Measurements from ENCODE around the gene EGF.

Gene EGF

DNA sequence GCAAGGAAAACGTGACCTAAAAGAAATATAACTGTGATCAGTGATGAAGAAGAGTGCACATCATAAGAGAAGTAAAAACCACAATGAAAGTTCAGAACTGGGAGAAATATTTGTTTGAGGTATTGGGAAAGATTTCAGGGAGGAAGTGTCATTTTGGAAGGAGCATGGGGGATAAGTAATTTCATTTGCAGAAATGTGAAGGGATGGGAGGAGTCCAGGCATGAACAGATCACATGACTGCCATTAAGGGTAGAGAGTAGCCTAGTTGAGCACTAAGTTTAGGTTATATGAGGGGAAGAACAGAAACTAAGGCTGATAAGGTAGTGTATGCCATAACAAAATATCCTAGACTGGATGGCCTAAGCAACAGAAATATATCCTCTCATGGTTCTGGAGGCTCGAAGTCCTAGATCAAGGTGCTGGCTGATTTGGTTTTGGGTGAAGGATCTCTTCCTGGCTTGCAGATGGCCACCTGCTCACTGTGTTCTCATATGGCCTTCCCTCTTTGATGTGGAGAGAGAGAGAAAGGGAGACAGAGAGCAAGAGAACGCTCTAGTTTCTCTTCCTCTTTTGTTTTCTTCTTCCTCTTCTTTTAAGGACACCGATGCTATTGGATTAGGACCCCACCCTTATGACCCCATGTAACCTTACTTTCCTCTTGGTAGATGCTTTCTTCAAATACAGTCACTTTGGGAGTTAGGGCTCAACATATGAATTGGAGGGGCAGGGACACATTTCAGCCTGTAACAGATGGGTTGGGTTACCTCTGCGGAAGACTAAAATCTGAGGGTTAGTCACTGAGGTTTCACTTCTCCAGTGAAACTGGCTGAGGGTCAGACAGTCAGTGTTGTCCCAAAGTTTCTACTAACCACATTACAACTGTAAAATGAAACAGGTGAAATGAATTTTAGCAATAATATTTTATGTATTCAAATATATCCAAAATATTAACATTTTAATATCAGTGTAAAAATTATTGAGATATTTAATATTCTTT is 77.9 kb downstream of the EGF start:
- no peak for DNase-seq (ENCODE audit: low read depth in 3 of 3, low spot score in 1 of 3)

DNA sequence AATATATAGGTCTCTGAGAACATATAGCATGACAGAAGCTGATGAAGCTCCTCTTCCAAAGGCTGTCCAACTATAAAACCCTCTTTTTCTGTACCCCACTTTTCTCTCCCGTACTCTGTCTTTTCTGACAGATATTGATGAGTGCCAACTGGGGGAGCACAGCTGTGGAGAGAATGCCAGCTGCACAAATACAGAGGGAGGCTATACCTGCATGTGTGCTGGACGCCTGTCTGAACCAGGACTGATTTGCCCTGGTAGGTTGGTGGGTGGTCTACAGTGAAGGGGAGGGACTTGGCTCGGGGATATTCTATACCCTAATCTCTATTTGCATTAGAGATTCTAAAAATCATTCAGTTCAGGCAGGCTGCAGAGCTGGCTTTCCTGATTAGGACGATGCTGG is 80.4 kb downstream of the EGF start:
- no peak for DNase-seq (ENCODE audit: low read depth in 3 of 3, low spot score in 1 of 3)

DNA sequence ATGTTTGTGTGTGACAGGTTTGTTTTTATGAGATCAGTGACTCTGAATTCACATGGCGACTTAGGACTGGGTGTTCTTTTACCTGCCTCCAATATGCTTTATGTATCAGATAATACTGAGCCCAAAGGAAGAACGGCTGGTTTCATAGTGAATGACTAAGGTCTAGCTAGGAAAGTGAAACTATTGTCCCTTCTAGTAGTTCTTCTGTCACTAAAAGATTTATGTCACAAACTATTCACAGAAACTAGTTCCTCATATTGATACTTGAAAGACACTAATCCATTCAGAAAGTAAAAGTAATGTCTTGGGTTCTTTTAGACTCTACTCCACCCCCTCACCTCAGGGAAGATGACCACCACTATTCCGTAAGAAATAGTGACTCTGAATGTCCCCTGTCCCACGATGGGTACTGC is 81.7 kb downstream of the EGF start:
- no peak for DNase-seq (ENCODE audit: low read depth in 3 of 3, low spot score in 1 of 3)

DNA sequence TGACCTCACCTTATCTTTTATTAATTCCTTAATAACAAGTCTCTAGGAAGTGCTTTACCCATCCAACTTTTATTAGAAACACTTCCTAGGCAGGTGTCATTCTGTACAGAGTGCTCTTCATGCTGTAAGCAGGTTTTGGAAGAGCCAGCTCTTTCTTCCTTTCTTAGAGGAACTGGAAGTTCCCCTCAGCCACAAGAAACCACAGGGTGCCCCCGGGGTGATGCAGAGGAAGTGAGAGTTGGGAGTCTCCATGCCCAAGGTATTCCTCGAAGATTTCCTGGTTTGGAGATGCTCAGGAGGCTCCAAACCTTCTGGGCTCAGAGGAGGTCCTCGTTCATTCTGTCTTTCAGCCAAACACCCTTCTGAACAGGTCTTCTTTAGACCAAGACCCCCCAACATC is 83.8 kb downstream of the EGF start:
- no peak for DNase-seq (ENCODE audit: low read depth in 3 of 3, low spot score in 1 of 3)

DNA sequence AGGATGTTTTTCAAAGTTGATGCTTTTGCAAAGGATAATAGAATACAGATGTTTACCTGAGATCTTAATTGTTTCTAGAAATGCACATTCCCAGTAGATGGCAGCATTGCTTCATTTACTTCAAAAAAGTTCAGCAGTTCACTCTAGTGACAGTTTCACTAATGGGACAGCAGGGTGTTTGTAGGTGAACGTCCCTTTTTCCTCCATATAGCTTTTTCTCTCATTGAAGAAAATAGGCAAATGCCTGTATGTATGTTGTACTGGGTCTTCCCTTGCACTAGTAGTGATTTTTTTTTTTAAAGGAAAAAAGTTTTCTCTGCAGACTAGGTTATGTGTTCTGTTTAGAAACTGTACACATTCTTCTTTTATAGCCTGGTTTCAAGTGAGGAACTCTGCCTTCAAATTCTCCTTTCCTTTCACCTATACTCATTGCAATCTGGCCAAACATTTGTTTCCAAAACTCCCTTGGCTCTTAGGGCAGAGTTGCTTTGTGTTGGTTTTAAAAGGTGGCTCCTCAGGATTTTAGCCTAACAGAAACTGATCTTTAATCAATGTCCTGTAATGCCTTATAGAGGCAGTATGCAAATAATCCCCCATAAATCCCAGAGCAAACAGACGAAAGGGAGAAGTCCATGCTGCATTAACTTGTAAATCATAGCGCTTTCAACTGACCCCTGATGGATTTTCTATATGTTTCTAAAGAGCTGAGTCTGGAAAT is 86.3 kb downstream of the EGF start:
- no peak for DNase-seq (ENCODE audit: low read depth in 3 of 3, low spot score in 1 of 3)

DNA sequence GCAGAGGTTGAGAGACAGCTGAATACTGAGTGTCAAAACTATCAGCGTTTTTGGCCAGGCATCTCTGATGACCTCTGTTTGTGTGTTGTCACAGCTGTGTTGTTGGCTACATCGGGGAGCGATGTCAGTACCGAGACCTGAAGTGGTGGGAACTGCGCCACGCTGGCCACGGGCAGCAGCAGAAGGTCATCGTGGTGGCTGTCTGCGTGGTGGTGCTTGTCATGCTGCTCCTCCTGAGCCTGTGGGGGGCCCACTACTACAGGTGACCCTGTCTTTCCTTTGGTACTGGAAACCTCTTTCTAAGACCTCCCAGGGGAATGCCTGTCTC is 86.9 kb downstream of the EGF start:
- no peak for DNase-seq (ENCODE audit: low read depth in 3 of 3, low spot score in 1 of 3)

DNA sequence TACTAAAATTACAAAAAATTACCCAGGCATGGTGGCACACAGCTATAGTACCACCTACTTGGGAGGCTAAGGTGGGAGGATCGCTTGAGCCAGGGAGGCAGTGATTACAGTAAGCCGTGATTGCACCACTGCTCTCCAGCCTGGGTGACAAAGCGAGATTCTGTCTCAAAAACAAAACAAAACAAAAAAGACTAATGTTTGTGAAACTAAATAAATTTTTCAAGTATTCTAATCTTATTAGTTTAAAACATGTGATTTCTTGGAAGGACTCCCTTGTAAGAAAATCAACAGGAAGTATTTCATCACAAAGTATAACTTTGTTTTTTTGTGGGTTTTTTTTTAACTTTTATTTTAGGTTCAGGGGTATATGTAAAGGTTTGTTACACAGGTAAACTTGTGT is 89.6 kb downstream of the EGF start:
- DNase-seq (ENCODE audit: low read depth in 3 of 3, low spot score in 1 of 3): no peak

DNA sequence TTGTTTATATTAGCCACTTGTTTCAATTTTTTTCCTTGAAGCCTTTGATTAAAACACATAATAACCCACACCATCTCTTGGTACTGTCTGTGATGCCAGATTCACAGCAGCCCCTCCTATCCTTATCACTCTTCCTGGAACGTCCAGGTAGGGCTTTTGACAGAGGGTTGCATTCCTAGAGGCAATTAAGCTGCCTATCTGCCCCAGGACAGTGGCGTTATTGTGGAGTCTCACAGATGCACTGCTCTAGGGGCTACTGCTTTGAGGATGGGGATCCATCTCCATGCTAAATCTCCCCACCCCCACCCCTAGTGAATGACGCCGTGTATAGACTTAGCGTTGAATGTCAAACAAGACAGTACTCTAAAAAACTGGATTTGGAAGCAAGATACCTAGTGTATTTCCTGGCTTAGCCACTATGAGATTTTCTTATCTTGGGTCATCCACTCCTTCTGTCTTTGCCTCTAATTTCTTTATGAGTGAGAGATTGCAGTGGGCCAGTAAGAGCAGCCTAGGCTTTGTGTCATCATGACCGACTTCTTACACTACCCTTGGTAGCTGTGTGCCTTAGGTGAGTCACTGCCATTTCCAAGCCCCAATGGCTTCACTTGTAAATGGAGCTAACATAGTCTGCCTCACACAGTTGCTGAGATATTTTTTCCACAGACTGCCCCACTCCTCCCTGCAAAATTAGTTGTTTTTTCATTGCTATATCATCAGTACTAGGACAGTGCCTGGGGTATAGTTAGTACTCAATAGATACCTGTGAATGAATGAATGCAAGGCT is 90.9 kb downstream of the EGF start:
- no peak for DNase-seq (ENCODE audit: low read depth in 3 of 3, low spot score in 1 of 3)

DNA sequence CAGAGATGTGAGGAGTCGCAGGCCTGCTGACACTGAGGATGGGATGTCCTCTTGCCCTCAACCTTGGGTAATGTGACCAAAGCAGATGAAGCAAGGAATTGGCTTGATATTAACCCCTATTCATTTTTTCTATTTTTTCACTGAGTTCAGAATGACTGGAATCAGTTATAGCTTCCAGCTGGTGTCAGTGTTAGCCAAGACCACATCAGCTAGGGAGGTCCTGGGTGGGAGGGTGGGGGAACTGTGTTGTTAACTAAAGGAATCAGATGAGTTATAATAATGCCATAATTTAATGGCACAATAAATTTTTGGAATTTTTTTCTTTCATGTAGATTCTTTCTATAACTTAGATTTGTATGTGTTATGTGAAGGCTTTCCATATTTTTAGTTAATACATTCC is 91.9 kb downstream of the EGF start:
- DNase-seq (ENCODE audit: low read depth in 3 of 3, low spot score in 1 of 3): no peak

DNA sequence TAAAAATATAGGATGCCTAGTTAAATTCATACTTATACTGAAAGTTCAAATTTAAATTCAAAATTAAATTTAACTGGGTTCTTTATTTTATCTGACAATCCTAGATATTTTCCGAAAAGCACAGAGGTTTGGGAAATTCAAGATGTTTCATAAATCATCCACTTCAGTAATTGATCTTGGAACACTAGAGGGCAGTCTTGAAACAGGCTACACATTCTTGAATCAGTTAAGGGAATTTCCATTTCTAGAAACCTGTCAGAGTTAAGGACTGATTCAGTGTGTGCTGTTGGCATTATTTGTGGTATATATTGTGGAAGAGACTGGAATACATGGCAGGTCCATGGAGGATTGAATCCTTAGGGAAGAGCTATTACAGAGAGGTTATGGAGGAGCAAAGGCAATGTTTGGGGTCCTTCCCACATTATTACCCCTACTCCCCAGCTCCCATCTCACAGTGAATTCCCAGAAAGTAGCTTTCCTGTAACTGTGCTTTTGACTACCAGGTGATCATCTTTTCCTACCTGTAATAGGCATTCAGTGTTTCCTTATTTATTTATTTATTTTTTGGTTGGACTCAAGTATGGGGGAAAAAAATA is 92.9 kb downstream of the EGF start:
- DNase-seq (ENCODE audit: low read depth in 3 of 3, low spot score in 1 of 3): no peak

DNA sequence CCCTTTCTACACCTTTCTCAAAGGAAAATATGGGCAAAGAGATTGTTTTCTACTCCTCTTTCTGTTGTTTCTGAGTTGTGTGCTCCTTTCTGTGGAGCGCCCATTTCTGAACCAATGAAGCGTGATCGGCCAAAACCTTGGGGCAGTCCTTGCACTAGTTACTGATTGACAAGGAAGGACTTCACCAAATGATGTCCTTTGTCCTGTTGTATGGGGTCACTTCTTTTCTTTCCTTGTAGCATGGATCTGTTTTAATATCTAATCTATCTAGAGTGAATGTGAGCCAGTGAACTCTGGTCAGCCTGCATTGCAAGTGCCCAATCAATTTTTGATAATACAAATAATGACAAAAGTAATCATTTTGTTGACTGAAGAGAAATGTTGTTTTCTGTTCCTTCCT is 94.5 kb downstream of the EGF start:
- DNase-seq (ENCODE audit: low read depth in 3 of 3, low spot score in 1 of 3): no peak

DNA sequence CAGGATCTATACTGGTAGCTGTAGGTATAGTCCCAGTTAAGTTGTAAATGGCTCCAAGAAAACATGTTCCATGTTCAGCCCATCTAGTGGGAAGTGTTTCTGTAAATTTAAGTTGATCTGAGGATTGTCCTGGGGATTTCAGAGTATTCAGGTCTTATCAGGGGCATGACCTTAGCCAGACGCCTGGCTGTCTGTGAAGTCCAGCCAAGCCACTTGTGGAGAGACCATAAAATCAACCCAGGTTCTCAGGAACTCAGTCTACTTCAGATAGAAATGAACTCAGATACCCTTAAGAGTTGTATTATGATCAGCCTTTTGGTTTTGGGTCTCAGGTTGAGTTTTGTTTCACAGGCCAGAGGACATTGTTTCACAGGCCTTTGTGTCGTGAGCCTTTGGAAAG is 95.9 kb downstream of the EGF start:
- no peak for DNase-seq (ENCODE audit: low read depth in 3 of 3, low spot score in 1 of 3)

DNA sequence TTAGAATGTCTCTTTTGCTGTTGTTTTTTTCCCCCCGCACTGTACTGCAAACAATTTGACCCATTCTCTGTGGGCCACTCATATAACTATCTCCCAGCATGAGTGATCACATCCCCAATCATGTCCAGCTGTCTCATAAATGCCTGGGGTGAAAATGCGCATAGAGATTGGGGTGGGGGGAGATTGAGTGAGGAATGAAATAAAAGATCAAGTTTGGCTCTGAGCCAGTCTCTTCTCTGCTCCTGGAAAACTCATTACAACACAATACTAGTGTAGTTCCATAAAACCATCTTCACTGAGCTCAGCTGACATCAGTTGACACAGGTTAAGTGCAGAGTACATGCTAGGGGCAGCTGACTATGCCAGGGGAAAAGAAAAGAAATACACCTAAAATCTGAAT is 96.9 kb downstream of the EGF start:
- no peak for DNase-seq (ENCODE audit: low read depth in 3 of 3, low spot score in 1 of 3)

DNA sequence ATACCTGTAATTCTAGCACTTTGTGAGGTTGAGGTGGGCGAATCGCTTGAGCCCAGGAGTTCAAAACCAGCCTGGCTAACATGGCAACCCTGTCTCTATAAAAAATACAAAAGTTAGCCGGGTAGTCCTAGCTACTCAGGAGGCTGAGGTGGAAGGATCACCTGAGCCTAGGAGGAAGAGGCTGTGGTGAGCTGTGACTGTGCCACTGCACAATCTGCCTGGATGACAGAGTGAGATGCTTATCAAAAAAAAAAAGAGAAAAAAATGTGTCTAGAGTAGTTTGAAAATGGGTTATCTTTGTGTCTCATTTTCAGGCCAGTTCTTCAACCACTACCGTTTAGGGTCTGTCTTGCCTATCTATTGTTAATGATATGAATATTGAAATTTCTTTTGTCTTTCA is 98.1 kb downstream of the EGF start:
- no peak for DNase-seq (ENCODE audit: low read depth in 3 of 3, low spot score in 1 of 3)

DNA sequence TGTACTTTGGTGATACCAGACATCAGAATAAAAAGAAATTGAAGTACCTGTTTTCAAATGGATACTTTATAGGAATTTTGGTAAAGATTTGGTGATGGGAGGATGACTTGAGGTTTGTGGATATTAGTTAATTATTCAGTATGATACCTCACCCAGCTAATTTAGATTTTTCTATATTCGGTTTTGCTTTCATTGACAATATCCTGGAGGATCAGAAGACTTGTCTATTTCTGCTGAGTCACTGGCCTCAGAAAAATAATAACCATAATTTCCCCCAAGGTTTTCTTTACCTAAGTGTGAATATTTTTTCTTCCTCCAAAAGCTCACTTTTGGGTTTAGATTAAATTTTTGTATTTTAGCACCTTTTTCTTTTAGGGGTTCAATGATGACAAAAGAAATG is 100.2 kb downstream of the EGF start:
- DNase-seq (ENCODE audit: low read depth in 3 of 3, low spot score in 1 of 3): no peak

DNA sequence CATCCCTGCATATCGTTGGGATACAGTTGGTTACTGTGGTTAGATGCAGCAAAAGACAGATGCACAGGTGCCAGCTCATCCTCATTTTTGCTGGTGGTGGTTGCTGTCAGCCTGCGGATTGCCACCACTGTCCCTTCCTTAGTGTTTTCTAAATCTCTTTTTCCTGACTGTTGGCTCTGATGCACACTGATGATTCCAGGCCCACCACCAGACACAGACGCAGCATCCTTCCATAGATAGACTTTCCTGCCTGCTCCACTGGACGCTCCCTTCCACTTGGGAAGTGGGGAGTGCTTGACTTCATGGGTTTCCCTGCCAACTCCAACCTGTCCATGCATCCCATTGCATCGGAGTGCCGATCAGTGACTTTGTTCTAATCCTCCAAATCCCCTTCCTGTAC is 101.5 kb downstream of the EGF start:
- no peak for DNase-seq (ENCODE audit: low read depth in 3 of 3, low spot score in 1 of 3)

DNA sequence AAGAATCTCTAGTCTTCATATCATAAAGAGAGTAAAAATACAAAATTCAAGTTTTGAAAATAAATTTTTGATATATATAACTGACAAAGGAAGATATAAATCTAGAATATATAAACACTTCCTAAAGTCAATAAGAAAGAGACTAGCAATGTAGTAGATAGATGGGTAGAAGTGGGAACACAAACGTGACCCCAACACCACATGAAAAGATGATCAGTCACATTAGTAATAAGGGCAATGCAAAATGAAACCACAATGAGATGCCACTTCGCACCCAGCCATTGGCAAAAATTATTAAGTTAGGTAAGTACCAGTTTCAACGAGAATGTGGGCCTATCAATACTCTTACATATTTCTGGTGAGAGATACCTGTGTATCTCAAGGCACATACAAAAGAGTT is 106.5 kb downstream of the EGF start:
- no peak for DNase-seq (ENCODE audit: low read depth in 3 of 3, low spot score in 1 of 3)

DNA sequence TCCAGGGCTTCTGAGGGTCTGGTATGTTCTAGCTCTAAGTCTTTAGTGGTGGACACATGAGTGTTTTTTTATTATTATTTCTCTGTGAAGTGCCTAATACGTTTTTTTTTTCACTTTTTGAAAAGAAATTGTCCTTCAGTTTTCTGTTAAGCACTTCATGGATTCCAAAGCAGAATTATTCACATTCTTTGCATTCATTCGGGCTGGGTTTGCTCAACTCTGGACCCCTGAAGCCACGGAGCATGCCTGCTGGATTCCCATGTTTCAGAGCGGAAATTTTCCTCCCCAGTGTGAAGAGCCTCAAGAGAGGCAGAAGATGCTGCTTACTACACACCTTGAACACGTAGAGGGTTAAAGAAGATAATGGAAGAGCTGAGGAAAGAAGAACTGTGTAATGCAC is 107.5 kb downstream of the EGF start:
- no peak for DNase-seq (ENCODE audit: low read depth in 3 of 3, low spot score in 1 of 3)

DNA sequence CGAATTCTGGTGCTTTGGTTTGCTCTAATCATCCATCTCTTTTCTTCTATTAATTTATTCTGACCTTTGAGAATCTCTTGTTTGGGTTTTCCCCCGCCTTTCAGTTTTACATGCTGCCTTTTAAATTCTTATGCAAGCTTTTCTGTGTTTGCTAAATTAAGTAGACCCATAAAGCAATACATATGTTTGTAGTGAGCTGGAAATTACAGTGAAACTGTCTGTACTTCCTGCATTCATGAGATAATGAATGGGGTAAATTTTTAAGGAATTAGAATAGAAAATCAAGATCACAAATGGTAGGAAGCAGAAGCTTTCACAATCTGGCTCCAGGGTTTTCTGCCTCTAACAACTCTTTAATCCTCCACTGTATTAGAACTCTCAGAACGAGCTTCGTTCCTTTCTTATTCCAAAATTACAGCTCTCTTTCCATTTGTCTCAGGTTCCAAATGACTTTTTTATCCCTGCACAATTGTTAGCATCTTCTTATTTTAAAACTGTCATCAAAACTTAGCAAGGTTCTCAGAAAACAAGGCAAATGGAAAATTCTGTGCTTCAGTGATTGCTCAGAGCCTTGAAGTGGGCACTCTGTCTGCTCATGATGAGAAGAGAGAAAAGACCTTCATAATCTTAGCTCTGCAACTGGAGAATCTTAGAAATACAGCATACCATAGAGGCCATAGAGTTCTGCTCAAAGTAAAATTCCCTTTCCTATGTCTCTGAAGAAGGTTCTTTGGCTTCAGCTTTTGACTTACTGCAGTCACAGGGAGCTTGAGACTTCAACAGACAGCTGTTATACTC is 108.2 kb downstream of the EGF start:
- no peak for DNase-seq (ENCODE audit: low read depth in 3 of 3, low spot score in 1 of 3)

DNA sequence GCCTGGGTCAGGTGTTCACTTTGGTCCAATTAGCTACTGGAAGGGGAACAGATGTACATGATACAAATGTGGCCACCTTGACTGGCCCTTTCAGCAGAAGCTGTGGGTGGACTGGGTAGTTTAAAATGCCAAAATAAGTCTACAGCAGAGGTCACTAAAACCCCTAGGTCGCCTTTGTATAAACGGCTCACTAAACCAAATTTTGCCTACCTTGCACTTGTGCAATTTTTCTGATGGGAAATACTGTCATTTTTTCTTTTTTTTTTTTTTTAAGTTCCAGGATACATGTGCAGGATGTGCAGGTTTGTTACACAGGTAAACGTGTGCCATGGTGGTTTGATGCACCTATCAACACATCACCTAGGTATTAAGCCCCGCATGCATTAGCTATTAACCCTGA is 109.8 kb downstream of the EGF start:
- DNase-seq (ENCODE audit: low read depth in 3 of 3, low spot score in 1 of 3): no peak

DNA sequence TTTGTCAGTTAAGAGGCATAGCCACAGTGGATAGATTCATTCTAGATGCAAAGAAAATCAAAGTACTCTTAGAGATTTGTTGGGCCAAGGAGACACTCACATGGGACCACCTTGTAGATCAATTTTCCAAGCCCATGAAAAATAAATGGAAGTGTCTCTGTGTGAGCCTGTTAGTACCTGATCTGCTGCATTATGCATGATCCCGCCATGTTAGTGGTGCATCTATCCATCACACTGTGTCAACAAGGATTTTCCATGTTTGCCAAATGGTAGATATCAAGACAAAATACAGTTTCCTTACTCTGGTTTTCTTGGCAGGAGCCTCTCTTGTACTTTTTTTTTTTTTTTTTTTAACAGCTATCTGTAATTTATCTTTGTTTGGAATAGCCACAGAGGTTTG is 112.4 kb downstream of the EGF start:
- DNase-seq (ENCODE audit: low read depth in 3 of 3, low spot score in 1 of 3): no peak

All from stimulated activated CD4-positive, alpha-beta T cell treated with anti-CD3 and anti-CD28 coated beads, TNF-alpha, amount 100 ng/mL, for 1 hour (primary cell).